SK-N-MC (cell line): ENCODE measurements around the gene NKAIN2.

Experiments
- DNase-seq: peaks from one replicate; pipeline ENCODE4 v3.0.0-alpha.2; 2011; ENCODE audit warnings: low read depth, low spot score
- H3K27ac ChIP-seq: fragments of 200-600 bp; sonication (generic); 2 replicates; pipeline ENCODE4 v1.5.1; 2016; ENCODE audit warnings: mixed run types
- H3K36me3 ChIP-seq: fragments of 200-600 bp; sonication (generic); 2 replicates; pipeline ENCODE4 v1.6.1; 2017; ENCODE audit warnings: antibody characterized with exemption, low read length, mixed read lengths; ENCODE audit not compliant: insufficient read depth
- H3K4me3 ChIP-seq: fragments of 200-600 bp; sonication (generic); 2 replicates; pipeline ENCODE4 v1.5.1; 2016
- H3K9ac ChIP-seq: fragments of 200-600 bp; sonication (generic); 2 replicates; pipeline ENCODE4 v1.8.0; 2017; ENCODE audit warnings: mixed run types, mixed read lengths; ENCODE audit not compliant: insufficient read length
- H3K9me3 ChIP-seq: fragments of 200-600 bp; sonication (generic); 2 replicates; pipeline ENCODE4 v1.6.1; 2017; ENCODE audit warnings: low read depth, mild to moderate bottlenecking, antibody characterized with exemption, low read length, moderate library complexity, mixed read lengths
- EZH2 ChIP-seq: fragments of 200-600 bp; sonication (generic); IDR thresholded peaks from one replicate; pipeline ENCODE4 v1.6.1; 2017; ENCODE audit warnings: antibody characterized with exemption
- FOXP2 ChIP-seq: optimal IDR thresholded peaks from 2 replicates; pipeline ENCODE3; 2011; ENCODE audit warnings: mild to moderate bottlenecking, moderate library complexity; ENCODE audit not compliant: insufficient read depth; ENCODE audit errors: extremely low read length, control extremely low read depth
- POLR2AphosphoS5 ChIP-seq: IDR thresholded peaks from 2 replicates; pipeline ENCODE4 v1.6.1; 2012; ENCODE audit warnings: mild to moderate bottlenecking, low read depth, low read length, borderline replicate concordance

NKAIN2 gene

GRCh38 chr6:123931928-123932327 lies 128.3 kb downstream of the NKAIN2 start:
- Histone ChIP-seq H3K4me3 (no peak overlapping the region), H3K9me3 (no peaks in the 10 kb centered on the region), H3K9ac (no peak overlapping the region), H3K27ac (no peak overlapping the region), H3K36me3 (no peaks in the 10 kb centered on the region)
- TF ChIP-seq POLR2AphosphoS5 (no peak), EZH2 (no peak), FOXP2 (no peak)
- DNase-seq: no peak

GRCh38 chr6:123940551-123940950 lies 136.9 kb downstream of the NKAIN2 start:
- Histone ChIP-seq H3K9ac (no peak overlapping the region), H3K9me3 (no peaks in the 10 kb centered on the region), H3K27ac (no peak overlapping the region), H3K4me3 (no peak overlapping the region), H3K36me3 (no peaks in the 10 kb centered on the region)
- DNase-seq: no peak
- TF ChIP-seq EZH2 (no peak), POLR2AphosphoS5 (no peak), FOXP2 (no peak)

- no peaks in the 10 kb centered on the region for H3K9me3 ChIP-seq
- H3K9ac ChIP-seq: no peak overlapping the region
- no peaks in the 10 kb centered on the region for H3K36me3 ChIP-seq
- no peak overlapping the region for H3K4me3 ChIP-seq
- no peak for TF ChIP-seq POLR2AphosphoS5
- no peak for DNase-seq
- H3K27ac ChIP-seq: no peak overlapping the region
These were observed 138.2 kb downstream of the NKAIN2 start for GRCh38 chr6:123941855-123942254.

GRCh38 chr6:123945386-123945785 lies 141.7 kb downstream of the NKAIN2 start:
- no peak for TF ChIP-seq POLR2AphosphoS5
- no peak for TF ChIP-seq EZH2
- no peak for TF ChIP-seq FOXP2
- H3K36me3 ChIP-seq: no peaks in the 10 kb centered on the region
- H3K27ac ChIP-seq: no peak overlapping the region
- no peak overlapping the region for H3K9ac ChIP-seq
- no peak for DNase-seq
- no peak overlapping the region for H3K4me3 ChIP-seq
- H3K9me3 ChIP-seq: peaks cover 4% of the 10 kb centered on the region; the same call in 1 of the 2 replicates

GRCh38 chr6:123953920-123954319 lies 150.3 kb downstream of the NKAIN2 start:
- Histone ChIP-seq H3K9me3 (peaks cover 7% of the 10 kb centered on the region; the same call in 1 of the 2 replicates), H3K36me3 (no peaks in the 10 kb centered on the region), H3K4me3 (no peak overlapping the region), H3K9ac (no peak overlapping the region), H3K27ac (no peak overlapping the region)
- no peak for TF ChIP-seq EZH2
- no peak for TF ChIP-seq POLR2AphosphoS5
- no peak for TF ChIP-seq FOXP2
- no peak for DNase-seq

- TF ChIP-seq EZH2 (no peak), FOXP2 (no peak)
- Histone ChIP-seq H3K36me3 (no peaks in the 10 kb centered on the region), H3K9me3 (0 out of 2 replicates have a peak, but pooled peaks cover 3% of the 10 kb centered on the region), H3K9ac (no peak overlapping the region), H3K4me3 (no peak overlapping the region), H3K27ac (no peak overlapping the region)
- DNase-seq: no peak
These were observed 153.0 kb downstream of the NKAIN2 start for GRCh38 chr6:123956492-123957139.

- no peak for TF ChIP-seq POLR2AphosphoS5
- no peak for TF ChIP-seq FOXP2
- no peak for TF ChIP-seq EZH2
- Histone ChIP-seq H3K36me3 (no peaks in the 10 kb centered on the region), H3K9me3 (no peaks in the 10 kb centered on the region), H3K4me3 (no peak overlapping the region), H3K9ac (no peak overlapping the region), H3K27ac (no peak overlapping the region)
- no peak for DNase-seq
These were observed 158.8 kb downstream of the NKAIN2 start for GRCh38 chr6:123962508-123962907.

- H3K9ac ChIP-seq: no peak overlapping the region
- TF ChIP-seq FOXP2 (no peak), EZH2 (no peak), POLR2AphosphoS5 (no peak)
- H3K4me3 ChIP-seq: no peak overlapping the region
These were observed 162.2 kb downstream of the NKAIN2 start for GRCh38 chr6:123965894-123966293.

GRCh38 chr6:123966618-123967017 lies 163.0 kb downstream of the NKAIN2 start:
- TF ChIP-seq POLR2AphosphoS5 (no peak), EZH2 (no peak), FOXP2 (no peak)
- no peak overlapping the region for H3K4me3 ChIP-seq
- no peaks in the 10 kb centered on the region for H3K9me3 ChIP-seq
- DNase-seq: peak; percentile 8
- no peaks in the 10 kb centered on the region for H3K36me3 ChIP-seq
- no peak overlapping the region for H3K27ac ChIP-seq
- no peak overlapping the region for H3K9ac ChIP-seq

More at GRCh38 chr6:123965894-123966293, 162.2 kb downstream of the NKAIN2 start:
- Histone ChIP-seq H3K36me3 (no peaks in the 10 kb centered on the region), H3K27ac (no peak overlapping the region), H3K9me3 (no peaks in the 10 kb centered on the region)
- no peak for DNase-seq
